A673 (cell line): ENCODE data around the gene GPC6. TPM values are rescaled to one million over a fixed set of nuclear protein-coding genes. Genes with fewer than 3 reads are reported as not detected.

Source experiments
- BruUV-seq: library from RNA; stranded (reverse); fragments of 400-500 nt; replicated peaks from 2 replicates; lab custom pipeline; 2021; lab: Mats Ljungman, UMichigan
- CTCF ChIA-PET: fragments of 300-600 bp; sonication (Branson Sonifier 250); formaldehyde crosslinking; loops from one replicate; lab custom pipeline; 2022; ENCODE audit warnings: antibody characterized with exemption; lab: Charles Lee
- POLR2A ChIA-PET: fragments of 300-600 bp; sonication (Branson Sonifier 250); formaldehyde crosslinking; loops from one replicate; lab custom pipeline; 2022; ENCODE audit warnings: antibody characterized with exemption; ENCODE audit not compliant: low non-redundant PET; lab: Charles Lee
- DNase-seq: peaks from one replicate; pipeline ENCODE4 v3.0.0-alpha.2; 2015; ENCODE audit warnings: low spot score
- H3K27ac ChIP-seq: fragments of 200-600 bp; sonication (generic); 2 replicates; pipeline ENCODE4 v1.5.1; 2016; ENCODE audit warnings: mixed run types, low read depth, mild to moderate bottlenecking, mixed read lengths, antibody characterized with exemption, low read length; ENCODE audit not compliant: poor library complexity, severe bottlenecking
- H3K27me3 ChIP-seq: fragments of 200-600 bp; sonication (generic); replicated peaks from 2 replicates; pipeline ENCODE4 v1.6.1; 2017; ENCODE audit warnings: mixed run types, low read depth, mild to moderate bottlenecking, mixed read lengths, antibody characterized with exemption, low read length; ENCODE audit not compliant: insufficient read depth, poor library complexity
- H3K36me3 ChIP-seq: fragments of 200-600 bp; sonication (generic); 2 replicates; pipeline ENCODE4 v1.6.1; 2016; ENCODE audit warnings: mixed run types, mild to moderate bottlenecking, mixed read lengths, antibody characterized with exemption, low read length; ENCODE audit not compliant: insufficient read depth, poor library complexity, severe bottlenecking
- H3K4me1 ChIP-seq: fragments of 200-600 bp; sonication (generic); 2 replicates; pipeline ENCODE4 v1.6.1; 2017; ENCODE audit warnings: mixed run types, mild to moderate bottlenecking, mixed read lengths, antibody characterized with exemption, low read length; ENCODE audit not compliant: insufficient read depth, poor library complexity, severe bottlenecking
- H3K4me3 ChIP-seq: fragments of 200-600 bp; sonication (generic); 2 replicates; pipeline ENCODE4 v1.5.1; 2016; ENCODE audit warnings: low read depth, mixed run types, mild to moderate bottlenecking, mixed read lengths, low read length; ENCODE audit not compliant: poor library complexity, severe bottlenecking
- H3K9me3 ChIP-seq: fragments of 200-600 bp; sonication (generic); 2 replicates; pipeline ENCODE4 v1.6.1; 2016; ENCODE audit warnings: mixed run types, low read depth, mild to moderate bottlenecking, mixed read lengths, antibody characterized with exemption, low read length; ENCODE audit not compliant: poor library complexity, severe bottlenecking
- CTCF ChIP-seq: fragments of 300-800, 200-600 bp; sonication (generic); conservative IDR thresholded peaks from 2 replicates; pipeline ENCODE4 v1.5.1; 2017; ENCODE audit warnings: low read depth, mild to moderate bottlenecking, antibody characterized with exemption, low read length, moderate library complexity, mixed read lengths
- EZH2 ChIP-seq: fragments of 200-600 bp; sonication (generic); IDR thresholded peaks from 2 replicates; pipeline ENCODE4 v1.6.1; 2017; ENCODE audit warnings: borderline replicate concordance, low read depth, mild to moderate bottlenecking, mixed read lengths, antibody characterized with exemption, low read length; ENCODE audit not compliant: poor library complexity, severe bottlenecking
- intact Hi-C: fragments of 100-400 bp; cut with micrococcal nuclease; formaldehyde crosslinking; loops from one replicate; pipeline ENCODE4 v1.10.0; 2022; ENCODE audit not compliant: unreplicated experiment
- total RNA-seq: library from RNA; stranded (reverse); gene quantifications from 2 replicates; pipeline ENCODE4 v1.2.3, GENCODE V29; 2021

Gene GPC6
- total RNA-seq, 1 experiment from 2014 or later: 23.3 TPM

- no peak for TF ChIP-seq EZH2
- TF ChIP-seq CTCF: no peak
- Histone ChIP-seq H3K4me3 (no peak overlapping the region), H3K27ac (no peak overlapping the region), H3K36me3 (no peaks in the 10 kb centered on the region), H3K9me3 (no peaks in the 10 kb centered on the region), H3K4me1 (peaks cover 42% of the 10 kb centered on the region), H3K27me3 (no peaks in the 10 kb centered on the region)
- POLR2A ChIA-PET: no interaction called here
- CTCF ChIA-PET: no interaction called here
- DNase-seq: no peak
- BruUV-seq: no TSS peak
- intact Hi-C loops: no loop called here
Measured at GRCh38 chr13:93256998-93257397, 30.4 kb downstream of the GPC6 start.

GRCh38 chr13:93259527-93260080 lies 33.0 kb downstream of the GPC6 start:
- no peak for DNase-seq
- no TSS peak for BruUV-seq
- CTCF ChIA-PET: no interaction called here

GRCh38 chr13:93260591-93260990 lies 34.0 kb downstream of the GPC6 start:
- Histone ChIP-seq H3K27me3 (no peaks in the 10 kb centered on the region), H3K4me1 (peaks cover 49% of the 10 kb centered on the region), H3K4me3 (no peak overlapping the region), H3K36me3 (no peaks in the 10 kb centered on the region), H3K27ac (no peak overlapping the region), H3K9me3 (no peaks in the 10 kb centered on the region)
- TF ChIP-seq EZH2: no peak
- TF ChIP-seq CTCF: no peak
- no peak for DNase-seq
- ChIA-PET CTCF (no interaction called here), POLR2A (no interaction called here)
- BruUV-seq: no TSS peak
- intact Hi-C loops: no loop called here

More at GRCh38 chr13:93259527-93260080, 33.0 kb downstream of the GPC6 start:
- no peak overlapping the region for H3K4me3 ChIP-seq
- POLR2A ChIA-PET: no interaction called here
- TF ChIP-seq EZH2 (no peak), CTCF (no peak)
- peaks cover 51% of the 10 kb centered on the region for H3K4me1 ChIP-seq
- no peaks in the 10 kb centered on the region for H3K36me3 ChIP-seq
- H3K27ac ChIP-seq: no peak overlapping the region
- no peaks in the 10 kb centered on the region for H3K9me3 ChIP-seq
- H3K27me3 ChIP-seq: no peaks in the 10 kb centered on the region
- intact Hi-C loops: no loop called here
